Activated CD4-positive, alpha-beta memory T cell treated with anti-CD3 and anti-CD28 coated beads, Interleukin-2, amount 10 ng/mL, durations not matched to agents 7 days and 5 days (primary cell): ENCODE data around the gene FLYWCH1. TPM values are rescaled to one million over a fixed set of nuclear protein-coding genes. Genes with fewer than 3 reads are reported as not detected.

Source experiments
- CTCF ChIA-PET: fragments of 350-600 bp; sonication (Branson Sonifier 250); formaldehyde crosslinking; loops from one replicate; lab custom pipeline; 2021; ENCODE audit warnings: antibody characterized with exemption, inconsistent platforms; lab: Charles Lee
- POLR2A ChIA-PET: fragments of 350-600 bp; sonication (Branson Sonifier 250); formaldehyde crosslinking; loops from one replicate; lab custom pipeline; 2021; ENCODE audit warnings: antibody characterized with exemption; lab: Charles Lee
- DNase-seq: peaks from one replicate; pipeline ENCODE4 v3.0.0-alpha.2; 2020
- H3K27ac Mint-ChIP-seq: one replicate; pipeline ENCODE4 v1.8.0; 2021; ENCODE audit warnings: mild to moderate bottlenecking, mixed read lengths
- H3K27me3 Mint-ChIP-seq: one replicate; pipeline ENCODE4 v1.8.0; 2021; ENCODE audit warnings: mixed read lengths
- H3K36me3 Mint-ChIP-seq: one replicate; pipeline ENCODE4 v1.8.0; 2021; ENCODE audit warnings: low read depth, mixed read lengths
- H3K4me1 Mint-ChIP-seq: one replicate; pipeline ENCODE4 v1.8.0; 2021; ENCODE audit warnings: mixed read lengths
- H3K4me3 Mint-ChIP-seq: one replicate; pipeline ENCODE4 v1.8.0; 2021; ENCODE audit warnings: mild to moderate bottlenecking, mixed read lengths
- H3K9me3 Mint-ChIP-seq: one replicate; pipeline ENCODE4 v1.8.0; 2021; ENCODE audit warnings: mixed read lengths
- total RNA-seq, 2 experiments: library from RNA; stranded (reverse); gene quantifications; one replicate each; pipeline ENCODE4 v1.2.3, GENCODE V29; 2021

Gene FLYWCH1
- total RNA-seq, 2 experiments from 2014 or later: 75.2 to 80.8 TPM

- no peaks in the 10 kb centered on the region for H3K9me3 Mint-ChIP-seq
- no peak overlapping the region for H3K27ac Mint-ChIP-seq
- H3K4me3 Mint-ChIP-seq: no peak overlapping the region
- POLR2A ChIA-PET: no interaction called here
- CTCF ChIA-PET: no interaction called here
- peaks cover 10% of the 10 kb centered on the region for H3K27me3 Mint-ChIP-seq
- no peaks in the 10 kb centered on the region for H3K36me3 Mint-ChIP-seq
- H3K4me1 Mint-ChIP-seq: peaks cover 13% of the 10 kb centered on the region
- no peak for DNase-seq
Observed at GRCh38 chr16:2986623-2987188, 75.0 kb downstream of the FLYWCH1 start.

- Mint-ChIP-seq H3K36me3 (no peaks in the 10 kb centered on the region), H3K4me3 (no peak overlapping the region), H3K4me1 (peaks cover 10% of the 10 kb centered on the region), H3K27me3 (peaks cover 10% of the 10 kb centered on the region), H3K9me3 (no peaks in the 10 kb centered on the region), H3K27ac (no peak overlapping the region)
- POLR2A ChIA-PET: interaction anchor here (1.1 kb wide), 1 partner anchor 15 kb away, joined by 4 read pairs; no protein-coding TSS in a partner anchor
- CTCF ChIA-PET: no interaction called here
- DNase-seq: no peak
Observed at GRCh38 chr16:2987286-2987685, 75.6 kb downstream of the FLYWCH1 start.

GRCh38 chr16:2987833-2988232 lies 76.1 kb downstream of the FLYWCH1 start:
- POLR2A ChIA-PET: interaction anchor here (1.1 to 1.9 kb wide), 2 partner anchors 8 to 16 kb away, joined by 4 to 7 read pairs; partner anchors contain the start of gene PKMYT1
- peaks cover 8% of the 10 kb centered on the region for H3K4me1 Mint-ChIP-seq
- DNase-seq: no peak
- CTCF ChIA-PET: no interaction called here
- H3K27me3 Mint-ChIP-seq: peaks cover 10% of the 10 kb centered on the region
- H3K36me3 Mint-ChIP-seq: no peaks in the 10 kb centered on the region
- no peak overlapping the region for H3K4me3 Mint-ChIP-seq
- no peak overlapping the region for H3K27ac Mint-ChIP-seq
- no peaks in the 10 kb centered on the region for H3K9me3 Mint-ChIP-seq

- no peak for DNase-seq
- peaks cover 10% of the 10 kb centered on the region for H3K27me3 Mint-ChIP-seq
- ChIA-PET POLR2A (interaction anchor here (1.1 to 1.9 kb wide), 2 partner anchors 8 to 16 kb away, joined by 4 to 7 read pairs; partner anchors contain the start of gene PKMYT1), CTCF (no interaction called here)
- no peak overlapping the region for H3K27ac Mint-ChIP-seq
- peaks cover 6% of the 10 kb centered on the region for H3K4me1 Mint-ChIP-seq
- no peak overlapping the region for H3K4me3 Mint-ChIP-seq
- H3K36me3 Mint-ChIP-seq: no peaks in the 10 kb centered on the region
- H3K9me3 Mint-ChIP-seq: no peaks in the 10 kb centered on the region
Observed at GRCh38 chr16:2988590-2989099, 76.9 kb downstream of the FLYWCH1 start.

- H3K9me3 Mint-ChIP-seq: no peaks in the 10 kb centered on the region
- H3K4me3 Mint-ChIP-seq: no peak overlapping the region
- no peaks in the 10 kb centered on the region for H3K36me3 Mint-ChIP-seq
- DNase-seq: no peak
- no peaks in the 10 kb centered on the region for H3K4me1 Mint-ChIP-seq
- POLR2A ChIA-PET: interaction anchor here (1.7 kb wide), 2 partner anchors 10 to 21 kb away, joined by 4 to 6 read pairs; partner anchors contain the start of gene PKMYT1
- CTCF ChIA-PET: interaction anchor here (1.3 kb wide), 1 partner anchor 41 kb away, joined by 3 read pairs; no protein-coding TSS in a partner anchor
- H3K27ac Mint-ChIP-seq: no peak overlapping the region
- H3K27me3 Mint-ChIP-seq: peaks cover 7% of the 10 kb centered on the region
Observed at GRCh38 chr16:2990891-2991290, 79.2 kb downstream of the FLYWCH1 start.

GRCh38 chr16:2991566-2992261 lies 80.0 kb downstream of the FLYWCH1 start:
- CTCF ChIA-PET: interaction anchor here (1.0 to 1.3 kb wide), 2 partner anchors 12 to 40 kb away, joined by 3 read pairs; no protein-coding TSS in a partner anchor

GRCh38 chr16:2992383-2993081 lies 80.8 kb downstream of the FLYWCH1 start:
- DNase-seq: no peak
- CTCF ChIA-PET: interaction anchor here (1.0 kb wide), 1 partner anchor 11 kb away, joined by 3 read pairs; no protein-coding TSS in a partner anchor
- Mint-ChIP-seq H3K27me3 (peaks cover 5% of the 10 kb centered on the region), H3K27ac (no peak overlapping the region), H3K4me1 (no peaks in the 10 kb centered on the region), H3K9me3 (no peaks in the 10 kb centered on the region), H3K36me3 (no peaks in the 10 kb centered on the region), H3K4me3 (no peak overlapping the region)
- POLR2A ChIA-PET: interaction anchor here (0.9 to 1.7 kb wide), 2 partner anchors 12 to 23 kb away, joined by 3 to 4 read pairs; no protein-coding TSS in a partner anchor

More at GRCh38 chr16:2991566-2992261, 80.0 kb downstream of the FLYWCH1 start:
- Mint-ChIP-seq H3K4me1 (no peaks in the 10 kb centered on the region), H3K27ac (no peak overlapping the region), H3K9me3 (no peaks in the 10 kb centered on the region), H3K36me3 (no peaks in the 10 kb centered on the region), H3K27me3 (peaks cover 5% of the 10 kb centered on the region), H3K4me3 (no peak overlapping the region)
- POLR2A ChIA-PET: interaction anchor here (0.9 to 1.7 kb wide), 3 partner anchors 11 to 22 kb away, joined by 3 to 6 read pairs (median 4); partner anchors contain the start of gene PKMYT1
- DNase-seq: no peak

- DNase-seq: no peak
- H3K4me3 Mint-ChIP-seq: no peak overlapping the region
- H3K36me3 Mint-ChIP-seq: no peaks in the 10 kb centered on the region
- no peaks in the 10 kb centered on the region for H3K9me3 Mint-ChIP-seq
- POLR2A ChIA-PET: no interaction called here
- CTCF ChIA-PET: interaction anchor here (1.3 kb wide), 1 partner anchor 32 kb away, joined by 4 read pairs; no protein-coding TSS in a partner anchor
- H3K27me3 Mint-ChIP-seq: peaks cover 7% of the 10 kb centered on the region
- H3K4me1 Mint-ChIP-seq: no peaks in the 10 kb centered on the region
- H3K27ac Mint-ChIP-seq: no peak overlapping the region
Observed at GRCh38 chr16:2996298-2996697, 84.6 kb downstream of the FLYWCH1 start.

- H3K27me3 Mint-ChIP-seq: peaks cover 9% of the 10 kb centered on the region
- ChIA-PET POLR2A (interaction anchor here (2.8 kb wide), 1 partner anchor 20 kb away, joined by 12 read pairs; the partner anchor contains the start of gene PKMYT1), CTCF (interaction anchor here (10.3 kb wide), 1 partner anchor 31 kb away, joined by 209 read pairs; no protein-coding TSS in a partner anchor)
- DNase-seq: no peak
- H3K9me3 Mint-ChIP-seq: no peaks in the 10 kb centered on the region
- H3K36me3 Mint-ChIP-seq: no peaks in the 10 kb centered on the region
- H3K27ac Mint-ChIP-seq: no peak overlapping the region
- H3K4me1 Mint-ChIP-seq: peaks cover 9% of the 10 kb centered on the region
- no peak overlapping the region for H3K4me3 Mint-ChIP-seq
Observed at GRCh38 chr16:2999929-3000328, 88.2 kb downstream of the FLYWCH1 start.

GRCh38 chr16:3000540-3000939 lies 88.8 kb downstream of the FLYWCH1 start:
- POLR2A ChIA-PET: interaction anchor here (2.8 kb wide), 1 partner anchor 20 kb away, joined by 12 read pairs; the partner anchor contains the start of gene PKMYT1
- Mint-ChIP-seq H3K9me3 (no peaks in the 10 kb centered on the region), H3K4me1 (peaks cover 11% of the 10 kb centered on the region), H3K27me3 (peaks cover 10% of the 10 kb centered on the region), H3K36me3 (no peaks in the 10 kb centered on the region), H3K27ac (no peak overlapping the region), H3K4me3 (no peak overlapping the region)
- DNase-seq: no peak
- CTCF ChIA-PET: interaction anchor here (0.6 to 10.3 kb wide), 3 partner anchors 18 to 31 kb away, joined by 3 to 209 read pairs (median 72); partner anchors contain the start of genes CLDN6, HCFC1R1, THOC6 and TNFRSF12A
